Measurements from ENCODE around the gene GLRB. TPM values are rescaled to one million over a fixed set of nuclear protein-coding genes. Genes with fewer than 3 reads are reported as not detected.
"Not testable (repeated sequence)": the region's sequence is repeated elsewhere in the genome, so short reads cannot be mapped to it uniquely, and the experiment has no call there.

Gene GLRB
- 0.10 and 1.4 TPM in 2 replicates for total RNA-seq (2014; rRNA removed; shearing (Covaris generic))

DNA sequence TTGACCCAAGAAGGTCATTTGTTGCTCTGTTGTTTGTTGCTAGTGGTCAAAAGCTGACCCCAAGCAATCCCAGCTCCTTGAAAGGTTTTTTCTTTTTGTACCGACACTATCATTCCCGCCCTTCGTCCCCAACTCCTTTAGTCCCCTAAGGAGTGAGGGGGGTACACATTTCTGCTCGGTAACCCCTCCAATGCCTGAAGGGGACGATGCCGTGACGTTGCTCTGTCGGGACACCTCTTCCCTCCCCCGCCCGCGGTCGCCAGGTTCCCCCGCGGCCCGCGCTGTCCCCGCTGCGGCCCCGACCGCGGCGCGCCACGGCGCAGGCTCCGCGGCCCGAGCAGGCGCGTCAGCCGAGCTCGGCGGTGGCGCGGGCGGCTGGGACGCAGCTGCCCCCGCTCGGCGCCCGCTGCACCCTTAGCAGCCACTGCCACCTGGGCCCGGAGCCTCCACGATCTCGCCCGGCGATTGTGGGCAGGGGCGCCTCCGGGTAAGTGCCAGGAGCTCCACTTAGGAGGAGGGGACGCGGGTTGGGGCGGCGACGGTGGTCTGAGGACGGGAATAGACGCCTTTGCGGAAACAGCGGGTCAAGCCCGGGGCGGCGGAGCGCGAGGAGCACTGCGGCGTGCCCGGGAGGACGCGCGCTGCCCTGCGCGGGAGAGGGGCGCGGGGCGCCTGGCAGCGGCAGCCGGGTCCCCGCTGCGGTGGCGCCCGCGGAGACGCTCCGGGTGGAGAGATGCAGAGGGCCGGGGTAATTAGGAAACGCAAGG lies at the start of gene GLRB:
Gene GLRB (plus strand): TSS at position 340 of the 767 bp plus-strand sequence. CDS start 1,875 bp downstream, outside the sequence.
- Histone ChIP-seq H3K27me3 (ENCODE audit: control insufficient read depth, insufficient read depth, low read length) (peaks cover 27% of the 10 kb centered on the region), H3K36me3 (replicated peaks; ENCODE audit: control insufficient read depth, insufficient read depth, low read length) (no peaks in the 10 kb centered on the region), H3K4me3 (ENCODE audit: insufficient read depth, low read depth, low read length) (peak within 1 kb of the TSS; percentile 58)
- DNase-seq: peak; percentile 71

GRCh38 chr4:157035471-157035870 lies 40.5 kb upstream of the GLRB start:
- H3K27me3 ChIP-seq (ENCODE audit: control insufficient read depth, insufficient read depth, low read length): no peaks in the 10 kb centered on the region
- H3K36me3 ChIP-seq (replicated peaks; ENCODE audit: control insufficient read depth, insufficient read depth, low read length): no peaks in the 10 kb centered on the region

DNA sequence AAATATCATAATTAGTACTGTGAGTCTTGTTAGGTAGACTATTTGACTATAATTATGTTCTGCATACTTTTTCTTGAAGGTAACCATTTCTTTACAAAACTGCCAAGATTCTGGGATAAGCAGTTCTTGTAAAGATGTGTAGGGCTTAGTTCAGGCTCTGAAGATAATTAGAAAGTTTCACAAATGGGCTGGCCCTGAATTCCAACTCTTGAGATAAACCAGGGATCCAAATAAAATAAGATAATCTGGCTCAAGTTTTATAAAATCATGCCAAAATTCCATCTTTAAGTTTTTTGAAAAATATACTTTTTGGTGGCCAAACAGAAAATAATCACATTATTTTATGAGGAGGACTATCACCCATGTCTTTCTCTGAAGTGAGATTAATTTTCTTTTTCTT lies 35.5 kb upstream of the GLRB start:
- no peak for DNase-seq
- H3K27me3 ChIP-seq (ENCODE audit: control insufficient read depth, insufficient read depth, low read length): no peaks in the 10 kb centered on the region
- no peak overlapping the region for H3K4me3 ChIP-seq (ENCODE audit: insufficient read depth, low read depth, low read length)
- H3K36me3 ChIP-seq (replicated peaks; ENCODE audit: control insufficient read depth, insufficient read depth, low read length): no peaks in the 10 kb centered on the region

More at GRCh38 chr4:157035471-157035870, 40.5 kb upstream of the GLRB start:
- DNase-seq: no peak
- H3K4me3 ChIP-seq (ENCODE audit: insufficient read depth, low read depth, low read length): no peak overlapping the region

- Histone ChIP-seq H3K4me3 (ENCODE audit: insufficient read depth, low read depth, low read length) (no peak overlapping the region), H3K27me3 (ENCODE audit: control insufficient read depth, insufficient read depth, low read length) (no peaks in the 10 kb centered on the region), H3K36me3 (replicated peaks; ENCODE audit: control insufficient read depth, insufficient read depth, low read length) (no peaks in the 10 kb centered on the region)
- DNase-seq: peak; percentile 42
These were observed 32.8 kb upstream of the GLRB start for GRCh38 chr4:157043131-157043530.

GRCh38 chr4:157045507-157046127 lies 30.3 kb upstream of the GLRB start:
- Histone ChIP-seq H3K36me3 (replicated peaks; ENCODE audit: control insufficient read depth, insufficient read depth, low read length) (no peaks in the 10 kb centered on the region), H3K4me3 (ENCODE audit: insufficient read depth, low read depth, low read length) (no peak overlapping the region), H3K27me3 (ENCODE audit: control insufficient read depth, insufficient read depth, low read length) (no peaks in the 10 kb centered on the region)
- peak; percentile 52 for DNase-seq

- H3K4me3 ChIP-seq (ENCODE audit: insufficient read depth, low read depth, low read length): no peak overlapping the region
- no peaks in the 10 kb centered on the region for H3K36me3 ChIP-seq (replicated peaks; ENCODE audit: control insufficient read depth, insufficient read depth, low read length)
- no peaks in the 10 kb centered on the region for H3K27me3 ChIP-seq (ENCODE audit: control insufficient read depth, insufficient read depth, low read length)
- no peak for DNase-seq
These were observed 27.7 kb upstream of the GLRB start for GRCh38 chr4:157048248-157048647.

DNA sequence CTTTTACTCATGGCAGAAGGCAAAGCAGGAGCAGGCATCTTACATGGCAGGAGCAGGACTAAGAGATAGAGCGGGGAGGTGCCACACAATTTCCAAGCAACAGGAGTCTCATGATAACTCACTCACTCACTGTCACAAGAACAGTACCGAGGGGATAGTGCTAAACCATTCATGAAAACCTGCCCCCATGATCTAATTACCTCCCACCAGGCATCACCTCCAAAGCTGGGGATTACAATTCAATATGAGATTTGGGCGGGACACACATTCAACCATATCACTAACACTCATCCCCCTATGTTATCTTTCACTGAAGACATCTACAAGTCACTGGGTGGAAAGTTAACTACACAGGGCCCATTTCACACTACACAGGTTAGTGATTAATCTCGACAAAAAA lies 25.4 kb upstream of the GLRB start:
- H3K27me3 ChIP-seq (ENCODE audit: control insufficient read depth, insufficient read depth, low read length): no peaks in the 10 kb centered on the region
- no peak for DNase-seq
- no peak overlapping the region for H3K4me3 ChIP-seq (ENCODE audit: insufficient read depth, low read depth, low read length)
- no peaks in the 10 kb centered on the region for H3K36me3 ChIP-seq (replicated peaks; ENCODE audit: control insufficient read depth, insufficient read depth, low read length)

DNA sequence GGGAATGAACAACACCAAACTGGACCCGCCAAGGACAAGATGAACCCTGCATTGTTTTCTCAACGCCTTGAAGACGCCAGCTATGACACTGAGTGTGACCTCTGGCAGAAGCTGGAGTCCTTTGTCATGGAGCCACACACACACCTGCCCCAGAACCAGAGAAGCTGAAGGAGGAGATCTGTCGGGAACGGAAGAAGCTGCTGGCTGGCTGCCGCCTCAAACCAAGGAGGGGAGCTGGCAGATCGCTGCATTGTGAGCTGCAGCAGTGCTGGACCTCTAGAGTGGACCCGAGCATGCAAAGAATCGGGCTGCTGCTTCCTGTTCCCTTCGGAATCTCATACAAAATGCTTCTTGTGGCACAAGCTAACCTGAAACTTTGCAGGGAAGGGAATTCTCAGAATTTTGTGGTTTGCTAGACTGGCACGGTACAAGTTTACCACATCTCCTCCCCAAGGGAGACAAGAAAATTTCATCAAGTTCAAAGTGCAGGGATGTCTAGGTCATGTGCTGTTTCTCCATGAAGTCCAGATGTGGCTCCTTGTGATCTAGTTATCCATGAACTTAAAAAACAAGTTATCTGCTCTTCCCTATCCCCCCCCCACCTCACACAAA lies 23.4 kb upstream of the GLRB start:
- no peaks in the 10 kb centered on the region for H3K36me3 ChIP-seq (replicated peaks; ENCODE audit: control insufficient read depth, insufficient read depth, low read length)

GRCh38 chr4:157057218-157057617 lies 18.7 kb upstream of the GLRB start:
- H3K27me3 ChIP-seq (ENCODE audit: control insufficient read depth, insufficient read depth, low read length): no peaks in the 10 kb centered on the region
- no peak overlapping the region for H3K4me3 ChIP-seq (ENCODE audit: insufficient read depth, low read depth, low read length)
- DNase-seq: no peak
- no peaks in the 10 kb centered on the region for H3K36me3 ChIP-seq (replicated peaks; ENCODE audit: control insufficient read depth, insufficient read depth, low read length)

More for the DNA sequence above, 23.4 kb upstream of the GLRB start:
- H3K4me3 ChIP-seq (ENCODE audit: insufficient read depth, low read depth, low read length): no peak overlapping the region
- no peak for DNase-seq
- no peaks in the 10 kb centered on the region for H3K27me3 ChIP-seq (ENCODE audit: control insufficient read depth, insufficient read depth, low read length)

DNA sequence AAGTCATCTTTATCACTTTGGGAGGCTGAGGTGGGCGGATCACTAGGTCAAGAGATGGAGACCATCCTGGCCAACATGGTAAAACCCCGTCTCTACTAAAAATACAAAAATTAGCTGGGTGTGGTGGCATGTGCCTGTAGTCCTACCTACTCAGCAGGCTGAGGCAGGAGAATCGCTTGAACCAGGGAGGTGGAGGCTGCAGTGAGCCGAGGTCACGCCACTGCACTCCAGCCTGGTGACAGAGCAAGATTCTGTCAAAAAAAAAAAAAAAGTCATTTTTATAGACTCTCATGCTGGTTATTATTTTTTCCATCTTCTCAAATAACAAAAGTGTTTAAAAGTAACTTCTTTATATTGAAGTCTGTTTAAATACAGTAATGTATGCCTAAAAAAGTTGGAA lies 17.1 kb upstream of the GLRB start:
- not testable (repeated sequence) for H3K27me3 ChIP-seq (ENCODE audit: control insufficient read depth, insufficient read depth, low read length); H3K36me3 ChIP-seq (replicated peaks; ENCODE audit: control insufficient read depth, insufficient read depth, low read length); H3K4me3 ChIP-seq (ENCODE audit: insufficient read depth, low read depth, low read length); DNase-seq

DNA sequence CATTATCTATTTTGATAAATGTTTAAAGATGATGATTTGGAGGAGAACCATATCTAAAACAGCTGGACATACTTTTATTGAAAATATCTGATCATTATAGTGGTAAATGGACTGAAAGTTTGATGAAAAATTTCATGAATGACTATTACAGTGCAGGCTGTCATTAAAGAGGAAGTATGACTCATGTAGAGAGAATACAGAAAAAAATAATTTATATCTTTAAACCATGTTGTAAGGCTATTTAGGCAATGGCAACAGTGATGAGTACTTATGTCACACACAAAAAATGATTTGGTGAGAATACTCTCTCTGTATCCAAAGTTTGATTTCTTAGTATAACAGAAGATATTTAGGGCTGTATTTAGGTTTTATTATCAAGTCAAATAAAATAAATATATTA lies 3.9 kb upstream of the GLRB start:
- Histone ChIP-seq H3K27me3 (ENCODE audit: control insufficient read depth, insufficient read depth, low read length) (peaks cover 19% of the 10 kb centered on the region), H3K4me3 (ENCODE audit: insufficient read depth, low read depth, low read length) (no peak overlapping the region)
- no peak for DNase-seq

DNA sequence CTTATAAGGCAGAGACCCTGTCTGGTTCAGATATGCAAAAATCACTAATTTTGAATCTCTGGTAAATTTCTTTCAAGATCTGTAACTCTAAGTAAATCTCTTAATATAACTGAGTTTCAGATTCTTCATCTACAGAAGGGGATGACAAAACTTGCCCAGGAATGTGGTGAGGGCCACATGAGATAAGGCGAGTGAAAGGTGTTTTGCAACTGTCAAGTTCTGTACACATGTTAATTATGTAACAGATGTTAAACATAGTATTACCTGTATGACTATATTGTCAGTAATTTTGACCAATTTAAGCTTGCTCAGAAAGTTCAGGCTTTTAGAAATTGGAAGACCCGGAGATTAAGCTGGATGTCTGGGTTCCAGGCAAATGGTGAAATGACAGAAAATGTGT lies 549 bp upstream of the GLRB start:
- no peak for DNase-seq
- H3K36me3 ChIP-seq (replicated peaks; ENCODE audit: control insufficient read depth, insufficient read depth, low read length): no peaks in the 10 kb centered on the region
- H3K4me3 ChIP-seq (ENCODE audit: insufficient read depth, low read depth, low read length): peak overlapping the region; percentile 58; the same call in 1 of the 2 replicates
- H3K27me3 ChIP-seq (ENCODE audit: control insufficient read depth, insufficient read depth, low read length): peaks cover 27% of the 10 kb centered on the region

More for the DNA sequence above, 3.9 kb upstream of the GLRB start:
- H3K36me3 ChIP-seq (replicated peaks; ENCODE audit: control insufficient read depth, insufficient read depth, low read length): no peaks in the 10 kb centered on the region

DNA sequence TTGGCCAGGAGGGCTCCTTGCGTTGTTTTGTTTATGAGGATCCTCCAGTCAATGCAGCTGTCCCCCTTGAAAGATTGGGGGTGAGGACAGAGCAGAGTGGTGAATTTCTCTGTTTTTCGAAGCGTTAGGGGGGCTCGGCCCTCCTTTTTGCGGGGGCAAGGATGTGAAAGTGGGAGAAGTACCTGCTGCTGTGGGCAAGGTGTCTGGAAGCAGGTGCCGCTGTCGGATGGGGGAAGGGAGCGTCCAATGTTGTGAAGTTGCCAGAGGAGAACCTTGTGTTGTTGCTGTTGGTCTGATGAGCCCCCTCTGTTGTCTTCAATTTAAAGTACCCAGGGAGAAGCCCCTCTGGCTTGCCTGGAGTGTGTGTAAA lies 613 bp downstream of the GLRB start:
- peak; percentile 32 for DNase-seq
- Histone ChIP-seq H3K36me3 (replicated peaks; ENCODE audit: control insufficient read depth, insufficient read depth, low read length) (no peaks in the 10 kb centered on the region), H3K4me3 (ENCODE audit: insufficient read depth, low read depth, low read length) (peak overlapping the region; percentile 58), H3K27me3 (ENCODE audit: control insufficient read depth, insufficient read depth, low read length) (peaks cover 27% of the 10 kb centered on the region)

- Histone ChIP-seq H3K4me3 (ENCODE audit: insufficient read depth, low read depth, low read length) (no peak overlapping the region), H3K36me3 (replicated peaks; ENCODE audit: control insufficient read depth, insufficient read depth, low read length) (no peaks in the 10 kb centered on the region), H3K27me3 (ENCODE audit: control insufficient read depth, insufficient read depth, low read length) (peaks cover 27% of the 10 kb centered on the region)
- DNase-seq: no peak
These were observed 3.5 kb downstream of the GLRB start for GRCh38 chr4:157079441-157079840.

DNA sequence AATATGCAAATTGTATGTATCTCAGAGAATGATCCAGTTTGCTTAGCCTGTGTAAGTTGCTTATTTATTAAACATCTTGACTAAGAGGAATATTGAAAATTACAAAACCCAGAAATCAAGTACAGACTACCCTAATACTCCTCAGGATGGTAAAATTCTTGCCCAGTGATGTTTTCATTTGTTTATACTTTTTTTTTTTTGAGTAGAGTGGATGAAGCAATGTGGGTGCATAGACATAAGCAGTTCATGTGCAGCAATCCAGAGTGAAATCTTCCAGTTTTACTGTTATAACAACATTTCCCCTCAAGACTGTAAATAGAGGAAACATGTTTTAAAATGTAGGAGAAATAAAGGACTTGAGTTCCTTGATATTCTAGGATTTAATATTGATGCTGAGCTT lies 4.7 kb downstream of the GLRB start:
- H3K4me3 ChIP-seq (ENCODE audit: insufficient read depth, low read depth, low read length): no peak overlapping the region
- DNase-seq: no peak
- no peaks in the 10 kb centered on the region for H3K36me3 ChIP-seq (replicated peaks; ENCODE audit: control insufficient read depth, insufficient read depth, low read length)
- H3K27me3 ChIP-seq (ENCODE audit: control insufficient read depth, insufficient read depth, low read length): peaks cover 21% of the 10 kb centered on the region

Data from H7 (cell line).